Measurements from ENCODE around the gene TMEM125.

TMEM125 gene

GRCh38 chr1:43267291-43267805 lies 2.4 kb upstream of the TMEM125 start:
- TF ChIP-seq CTCF (conservative IDR thresholded peaks at IDR 0.05; ENCODE audit: low read depth, low read length) = no peak
- peak; percentile 76 for DNase-seq (ENCODE audit: low read depth)
- H3K4me3 ChIP-seq (ENCODE audit: low read depth, low read length) = no peak overlapping the region

GRCh38 chr1:43267818-43268425 lies 1.9 kb upstream of the TMEM125 start:
- TF ChIP-seq CTCF (conservative IDR thresholded peaks at IDR 0.05; ENCODE audit: low read depth, low read length) = no peak
- H3K4me3 ChIP-seq (ENCODE audit: low read depth, low read length) = no peak overlapping the region
- no peak for DNase-seq (ENCODE audit: low read depth)

GRCh38 chr1:43270421-43271095 lies 775 bp downstream of the TMEM125 start:
- peak; percentile 26 for DNase-seq (ENCODE audit: low read depth)
- peak overlapping the region; percentile 27 for H3K4me3 ChIP-seq (ENCODE audit: low read depth, low read length)
- TF ChIP-seq CTCF (conservative IDR thresholded peaks at IDR 0.05; ENCODE audit: low read depth, low read length) = no peak

GRCh38 chr1:43271186-43272118 lies 1.7 kb downstream of the TMEM125 start:
- H3K4me3 ChIP-seq (ENCODE audit: low read depth, low read length) = no peak overlapping the region
- no peak for DNase-seq (ENCODE audit: low read depth)
- TF ChIP-seq CTCF (conservative IDR thresholded peaks at IDR 0.05; ENCODE audit: low read depth, low read length) = no peak

- H3K4me3 ChIP-seq (ENCODE audit: low read depth, low read length) = no peak overlapping the region
- DNase-seq (ENCODE audit: low read depth) = no peak
- no peak for TF ChIP-seq CTCF (conservative IDR thresholded peaks at IDR 0.05; ENCODE audit: low read depth, low read length)
Observed at GRCh38 chr1:43272161-43272560, 2.4 kb downstream of the TMEM125 start.

- H3K4me3 ChIP-seq (ENCODE audit: low read depth, low read length) = no peak overlapping the region
- no peak for TF ChIP-seq CTCF (conservative IDR thresholded peaks at IDR 0.05; ENCODE audit: low read depth, low read length)
- no peak for DNase-seq (ENCODE audit: low read depth)
Observed at GRCh38 chr1:43272576-43273571, 3.1 kb downstream of the TMEM125 start.

All from choroid plexus epithelial cell (primary cell).